OCI-LY1 (cell line): ENCODE data around the gene KIFBP.

Source experiments
- CTCF ChIP-seq: fragments of 200-600 bp; sonication (generic), shearing (Covaris generic); IDR thresholded peaks from 2 replicates; pipeline ENCODE4 v1.5.1; 2017; ENCODE audit warnings: mild to moderate bottlenecking, antibody characterized with exemption, low read length, moderate library complexity, mixed read lengths
- EZH2 ChIP-seq: fragments of 200-600 bp; sonication (generic), shearing (Covaris generic); IDR thresholded peaks from 2 replicates; pipeline ENCODE4 v1.8.0; 2017; ENCODE audit warnings: borderline replicate concordance, mixed run types, mild to moderate bottlenecking, antibody characterized with exemption, low read length, moderate library complexity, mixed read lengths

GRCh38 chr10:69057261-69057950 is 68.8 kb downstream of the KIFBP start:
- TF ChIP-seq CTCF, result no peak
- TF ChIP-seq EZH2, result no peak
